NCI-H1436 treated with DMSO at 0.1 percent for 48 hours (cell line): ENCODE measurements around the gene IL34.
"Not testable (repeated sequence)": the region's sequence is repeated elsewhere in the genome, so short reads cannot be mapped to it uniquely, and the experiment has no call there.

Experiments used
- DNase-seq: peaks from one replicate; lab custom pipeline; 2025; lab: John Stamatoyannopoulos, UW

The IL34 gene

GRCh38 chr16:70658921-70659320 lies 12.6 kb downstream of the IL34 start:
- no peak for DNase-seq

- DNase-seq = no peak
Measured at GRCh38 chr16:70659546-70659945, 13.2 kb downstream of the IL34 start.

GRCh38 chr16:70659953-70660671 lies 13.8 kb downstream of the IL34 start:
- no peak for DNase-seq

GRCh38 chr16:70660672-70661350 lies 14.5 kb downstream of the IL34 start:
- DNase-seq = no peak

GRCh38 chr16:70661534-70661917 lies 15.2 kb downstream of the IL34 start:
- DNase-seq = no peak

- DNase-seq = no peak
Measured at GRCh38 chr16:70661918-70662641, 15.7 kb downstream of the IL34 start.

- no peak for DNase-seq
Measured at GRCh38 chr16:70662991-70663523, 16.7 kb downstream of the IL34 start.

- DNase-seq = no peak
Measured at GRCh38 chr16:70663524-70664324, 17.4 kb downstream of the IL34 start.

- no peak for DNase-seq
Measured at GRCh38 chr16:70664325-70665112, 18.2 kb downstream of the IL34 start.

GRCh38 chr16:70665113-70665694 lies 18.8 kb downstream of the IL34 start:
- no peak for DNase-seq

GRCh38 chr16:70665806-70666735 lies 19.7 kb downstream of the IL34 start:
- no peak for DNase-seq

GRCh38 chr16:70670175-70670574 lies 23.8 kb downstream of the IL34 start:
- no peak for DNase-seq

GRCh38 chr16:70670938-70671337 lies 24.6 kb downstream of the IL34 start:
- DNase-seq = not testable (repeated sequence)

- no peak for DNase-seq
Measured at GRCh38 chr16:70674221-70675014, 28.1 kb downstream of the IL34 start.

GRCh38 chr16:70675851-70676513 lies 29.6 kb downstream of the IL34 start:
- DNase-seq = no peak

- no peak for DNase-seq
Measured at GRCh38 chr16:70676675-70677498, 30.5 kb downstream of the IL34 start.

- DNase-seq = no peak
Measured at GRCh38 chr16:70677499-70678120, 31.3 kb downstream of the IL34 start.
